Measurements from ENCODE around the gene MRGPRX2.

DNA sequence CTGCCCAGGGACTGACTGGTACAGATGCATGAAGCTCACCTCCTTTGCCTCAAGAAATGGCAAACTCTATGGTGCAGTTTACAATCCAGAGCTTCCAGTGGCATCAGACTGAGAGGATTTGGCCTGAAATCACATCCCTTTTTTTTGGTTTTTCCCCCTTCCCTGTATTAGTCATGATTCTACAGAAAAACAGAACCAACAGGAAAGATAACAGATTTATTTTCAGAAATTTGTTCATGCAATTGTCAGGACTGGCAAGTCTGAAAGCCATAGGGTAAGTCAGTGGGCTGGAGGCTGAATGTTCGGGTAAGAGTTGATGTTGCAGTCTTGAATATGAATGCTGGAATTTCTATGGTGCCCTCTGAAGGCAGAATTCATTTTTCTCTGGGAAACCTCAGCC, 44.5 kb upstream of the MRGPRX2 start:
- TF ChIP-seq, protein P1, sequence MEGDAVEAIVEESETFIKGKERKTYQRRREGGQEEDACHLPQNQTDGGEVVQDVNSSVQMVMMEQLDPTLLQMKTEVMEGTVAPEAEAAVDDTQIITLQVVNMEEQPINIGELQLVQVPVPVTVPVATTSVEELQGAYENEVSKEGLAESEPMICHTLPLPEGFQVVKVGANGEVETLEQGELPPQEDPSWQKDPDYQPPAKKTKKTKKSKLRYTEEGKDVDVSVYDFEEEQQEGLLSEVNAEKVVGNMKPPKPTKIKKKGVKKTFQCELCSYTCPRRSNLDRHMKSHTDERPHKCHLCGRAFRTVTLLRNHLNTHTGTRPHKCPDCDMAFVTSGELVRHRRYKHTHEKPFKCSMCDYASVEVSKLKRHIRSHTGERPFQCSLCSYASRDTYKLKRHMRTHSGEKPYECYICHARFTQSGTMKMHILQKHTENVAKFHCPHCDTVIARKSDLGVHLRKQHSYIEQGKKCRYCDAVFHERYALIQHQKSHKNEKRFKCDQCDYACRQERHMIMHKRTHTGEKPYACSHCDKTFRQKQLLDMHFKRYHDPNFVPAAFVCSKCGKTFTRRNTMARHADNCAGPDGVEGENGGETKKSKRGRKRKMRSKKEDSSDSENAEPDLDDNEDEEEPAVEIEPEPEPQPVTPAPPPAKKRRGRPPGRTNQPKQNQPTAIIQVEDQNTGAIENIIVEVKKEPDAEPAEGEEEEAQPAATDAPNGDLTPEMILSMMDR (IDR thresholded peaks at IDR 0.05), result no peak
- no peak for TF ChIP-seq POLR2A (IDR thresholded peaks at IDR 0.05)
